Vagina (tissue), 2 donors: ENCODE measurements around the gene BRINP2.

Experiments
- CTCF ChIP-seq, 3 experiments: fragments of 450-650 bp in 2 of 3; fragments of 200-600 bp in 1 of 3; sonication (generic) in 1 of 3; IDR thresholded peaks; one replicate each; pipeline ENCODE4 v1.5.1; 2017 to 2019; ENCODE audit warnings: antibody characterized with exemption in 3 of 3, mild to moderate bottlenecking in 2 of 3, moderate library complexity in 2 of 3
- POLR2A ChIP-seq, 2 donors: fragments of 450-650 bp; IDR thresholded peaks; one replicate each; pipeline ENCODE4 v1.6.1; 2017; ENCODE audit warnings: antibody characterized with exemption in 2 of 2, mild to moderate bottlenecking in 2 of 2, moderate library complexity in 2 of 2

GRCh38 chr1:177181280-177181630 lies 10.5 kb downstream of the BRINP2 start:
- TF ChIP-seq CTCF (IDR thresholded peaks at IDR 0.05) (no peak), POLR2A (IDR thresholded peaks at IDR 0.05) (no peak)
